B cell (primary cell): ENCODE measurements around the gene ARHGAP30. TPM values are rescaled to one million over a fixed set of nuclear protein-coding genes. Genes with fewer than 3 reads are reported as not detected.
A peak's percentile ranks its signal among the peaks of the same experiment; 100 is the strongest.

Experiments used
- ATAC-seq: fragments of 200-7000 bp; cut with Tn5 transposase; one replicate; pipeline ENCODE4 v1.10.0; 2021; ENCODE audit warnings: low read depth, mild to moderate bottlenecking, moderate number of reproducible peaks, moderate library complexity
- CTCF ChIA-PET: fragments of 350-600 bp; sonication (Branson Sonifier 250); formaldehyde crosslinking; loops from one replicate; lab custom pipeline; 2021; ENCODE audit warnings: antibody characterized with exemption, inconsistent platforms; lab: Charles Lee
- POLR2A ChIA-PET: fragments of 350-600 bp; sonication (Branson Sonifier 250); formaldehyde crosslinking; loops from one replicate; lab custom pipeline; 2021; ENCODE audit warnings: antibody characterized with exemption; lab: Charles Lee
- DNase-seq: peaks from one replicate; pipeline ENCODE4 v3.0.0; 2013
- H2AFZ ChIP-seq: 2 replicates; pipeline ENCODE4 v1.6.1; 2012; ENCODE audit warnings: mild to moderate bottlenecking, low read depth, low read length; ENCODE audit not compliant: insufficient read depth, poor library complexity, severe bottlenecking
- H3K27ac ChIP-seq, 2 donors: 1 replicate in 1 of 2; 2 replicates in 1 of 2; pipeline ENCODE4 v1.5.1; 2012 to 2013; ENCODE audit warnings: low read length in 2 of 2, mild to moderate bottlenecking in 2 of 2, moderate library complexity in 1 of 2
- H3K27me3 ChIP-seq, 4 experiments: fragments of 200-600 bp in 1 of 4; sonication (generic) in 1 of 4; replicated peaks in 1 of 4; 1 replicate in 2 of 4; 2 replicates in 2 of 4; pipeline versions ENCODE4 v1.6.1 to v1.7.0; 2013 to 2016; ENCODE audit warnings: low read length in 3 of 4, mild to moderate bottlenecking in 2 of 4, mixed read lengths in 1 of 4, moderate library complexity in 1 of 4; ENCODE audit not compliant: insufficient read depth in 4 of 4, control insufficient read depth in 3 of 4; ENCODE audit errors: control extremely low read depth in 1 of 4
- H3K36me3 ChIP-seq, 2 experiments: replicated peaks in 1 of 2; 1 replicate in 1 of 2; 2 replicates in 1 of 2; pipeline versions ENCODE4 v1.6.1 to v1.7.1; 2013; ENCODE audit warnings: low read length in 1 of 2; ENCODE audit not compliant: insufficient read depth in 2 of 2, control insufficient read depth in 1 of 2; ENCODE audit errors: control extremely low read depth in 1 of 2, extremely low read depth in 1 of 2
- H3K4me1 ChIP-seq, 2 donors: fragments of 200-600 bp in 1 of 2; sonication (generic) in 1 of 2; 1 replicate in 1 of 2; 2 replicates in 1 of 2; pipeline versions ENCODE4 v1.5.1 to v1.6.1; 2013 to 2017; ENCODE audit warnings: low read length in 2 of 2; ENCODE audit not compliant: control insufficient read depth in 2 of 2, insufficient read depth in 2 of 2
- H3K4me2 ChIP-seq: replicated peaks from 2 replicates; pipeline ENCODE3; 2012; ENCODE audit warnings: mild to moderate bottlenecking, low read depth, low read length; ENCODE audit not compliant: poor library complexity, severe bottlenecking
- H3K4me3 ChIP-seq, 5 experiments: fragments of 200-600 bp in 1 of 5; sonication (generic) in 1 of 5; 1 replicate in 3 of 5; 2 replicates in 2 of 5; pipeline versions ENCODE4 v1.5.1 to v1.7.0; 2011 to 2016; ENCODE audit warnings: low read length in 4 of 5, mild to moderate bottlenecking in 4 of 5, low read depth in 2 of 5, control low read depth in 1 of 5, moderate library complexity in 1 of 5; ENCODE audit not compliant: insufficient read depth in 1 of 5; ENCODE audit errors: control extremely low read depth in 1 of 5, extremely low read depth in 1 of 5
- H3K79me2 ChIP-seq: fragments of 200-600 bp; sonication (generic); one replicate; pipeline ENCODE4 v1.6.0; 2016; ENCODE audit warnings: low read length; ENCODE audit not compliant: control insufficient read depth, insufficient read depth
- H3K9ac ChIP-seq: fragments of 200-600 bp; sonication (generic); 2 replicates; pipeline ENCODE4 v1.6.1; 2017; ENCODE audit warnings: mild to moderate bottlenecking, low read length, moderate library complexity
- H3K9me3 ChIP-seq, 3 donors: one replicate each; pipeline versions ENCODE4 v1.6.1 to v1.7.1; 2013; ENCODE audit warnings: low read length in 2 of 3; ENCODE audit not compliant: control insufficient read depth in 2 of 3, insufficient read depth in 1 of 3; ENCODE audit errors: control extremely low read depth in 1 of 3
- H4K20me1 ChIP-seq: 2 replicates; pipeline ENCODE4 v1.6.0; 2012; ENCODE audit warnings: mild to moderate bottlenecking, low read length; ENCODE audit not compliant: insufficient read depth, control insufficient read depth, poor library complexity, severe bottlenecking
- H3K27ac Mint-ChIP-seq: one replicate; pipeline ENCODE4 v1.8.0; 2021; ENCODE audit warnings: mixed read lengths
- H3K27me3 Mint-ChIP-seq: one replicate; pipeline ENCODE4 v1.8.0; 2021; ENCODE audit warnings: mixed read lengths
- H3K4me1 Mint-ChIP-seq: one replicate; pipeline ENCODE4 v1.8.0; 2021; ENCODE audit warnings: mixed read lengths
- H3K4me3 Mint-ChIP-seq: one replicate; pipeline ENCODE4 v1.8.0; 2021; ENCODE audit warnings: mixed read lengths
- H3K9me3 Mint-ChIP-seq: one replicate; pipeline ENCODE4 v1.8.0; 2022; ENCODE audit warnings: mixed read lengths; ENCODE audit not compliant: insufficient read depth
- CTCF ChIP-seq: fragments of 200-600 bp; IDR thresholded peaks from one replicate; pipeline ENCODE4 v1.8.0; 2022; ENCODE audit warnings: antibody characterized with exemption, mild to moderate bottlenecking
- EZH2 ChIP-seq: IDR thresholded peaks from 2 replicates; pipeline ENCODE4 v1.6.1; 2012; ENCODE audit warnings: borderline replicate concordance, low read depth, mild to moderate bottlenecking, moderate library complexity, low read length; ENCODE audit not compliant: insufficient read depth, poor library complexity, severe bottlenecking
- WGBS: methylation state at CpG from one replicate; pipeline ENCODE4 v1.1.5; 2013; ENCODE audit warnings: missing lambda C conversion rate; ENCODE audit not compliant: insufficient coverage; 5-methylcytosine and 5-hydroxymethylcytosine counted together
- intact Hi-C: fragments of 100-400 bp; cut with micrococcal nuclease; formaldehyde crosslinking; loops from one replicate; pipeline ENCODE4 v1.10.0; 2022
- polyA plus RNA-seq: library from polyadenylated mRNA; depleted of rRNA; stranded (reverse); fragments of >200 nt; gene quantifications from 2 replicates; pipeline ENCODE4 v1.2.3, GENCODE V29; 2012
- total RNA-seq, 2 donors: library from RNA; stranded (reverse); fragments of 120-200 nt in 1 of 2; gene quantifications; 1 replicate in 1 of 2; 2 replicates in 1 of 2; pipeline versions ENCODE4 v1.2.3 to v1.2.4, GENCODE V29; 2013 to 2022

ARHGAP30 gene
- total and polyA plus RNA-seq, 2 donors (not counting 1 experiment from before 2014, with no cell fraction given) = 122 to 146 TPM

- Histone ChIP-seq H3K36me3 (peaks cover 4 to 62% of the 10 kb centered on the region in 2 experiments), H3K4me2 (peak within 1 kb of the TSS; percentile 92), H3K27ac (peak within 1 kb of the TSS; percentile 99), H3K4me1 (peaks cover 43 to 67% of the 10 kb centered on the region in 2 donors), H2AFZ (peak within 1 kb of the TSS; percentile 70), H3K9ac (peak within 1 kb of the TSS; percentile 95), H3K4me3 (peak within 1 kb of the TSS; percentile 67 to 100 (median 95)), H3K9me3 (no peaks in the 10 kb centered on the region), H3K27me3 (no peaks in the 10 kb centered on the region), H4K20me1 (peaks cover under 1% of the 10 kb centered on the region), H3K79me2 (peaks cover 43% of the 10 kb centered on the region)
- peaks cover 67% of the 10 kb centered on the region for H3K4me1 Mint-ChIP-seq
- TF ChIP-seq EZH2 = no peak
- no peak for TF ChIP-seq CTCF
- H3K9me3 Mint-ChIP-seq = no peaks in the 10 kb centered on the region
- ChIA-PET POLR2A (interaction anchor here (0.6 to 5.1 kb wide), 17 partner anchors 8 to 341 kb away, joined by 3 to 108 read pairs (median 5); partner anchors contain the start of genes ARHGAP30, DEDD, F11R and PPOX), CTCF (interaction anchor here (0.8 to 10.4 kb wide), 17 partner anchors 9 to 374 kb away, joined by 3 to 127 read pairs (median 5); partner anchors contain the start of genes ARHGAP30, DEDD, F11R and KLHDC9)
- H3K27ac Mint-ChIP-seq = peak within 1 kb of the TSS; percentile 100
- DNase-seq (peak; percentile 98), ATAC-seq (peak; percentile 67)
- intact Hi-C loops = loop anchor here (1.0 to 10.0 kb wide), 12 partner anchors 8 to 1121 kb away; partner anchors contain the start of genes COPA, DEDD, F11R and KLHDC9
- H3K4me3 Mint-ChIP-seq = peak within 1 kb of the TSS; percentile 99
- H3K27me3 Mint-ChIP-seq = no peaks in the 10 kb centered on the region
- WGBS = under 1% methylated on average over 13 of the region's 29 CpGs
Observed at GRCh38 chr1:161045736-161046604, 23.7 kb downstream of the ARHGAP30 start, which contains the start of gene USF1. Gene USF1 (minus strand): TSS chr1:161045977. CDS start chr1:161043275, 2,702 bp downstream.
